Astrocyte (in vitro differentiated cells and primary cell): Measurements from ENCODE around the gene TTC13.

Source experiments
- CTCF ChIP-seq: IDR thresholded peaks from 2 replicates; pipeline ENCODE4 v1.5.1; 2011; ENCODE audit warnings: low read depth, mild to moderate bottlenecking, inconsistent platforms, low read length, moderate library complexity; ENCODE audit not compliant: insufficient read depth
- EZH2 ChIP-seq: IDR thresholded peaks from 2 replicates; pipeline ENCODE4 v1.6.1; 2012; ENCODE audit warnings: mild to moderate bottlenecking, low read length, inconsistent platforms; ENCODE audit not compliant: insufficient read depth

- no peak for TF ChIP-seq CTCF
- no peak for TF ChIP-seq EZH2
Measured at GRCh38 chr1:230894664-230895063, 84.0 kb downstream of the TTC13 start.
